SHP77 treated with DMSO at 0.1 percent for 48 hours (cell line): ENCODE results near the gene PKD2.

Experiments
- DNase-seq: peaks from one replicate; lab custom pipeline; 2025; lab: John Stamatoyannopoulos, UW

The PKD2 gene

GRCh38 chr4:88027611-88028608 lies 20.5 kb downstream of the PKD2 start:
- DNase-seq = no peak

- DNase-seq = no peak
Measured at GRCh38 chr4:88028946-88029345, 21.5 kb downstream of the PKD2 start.

- no peak for DNase-seq
Measured at GRCh38 chr4:88029556-88029955, 22.1 kb downstream of the PKD2 start.

- DNase-seq = no peak
Measured at GRCh38 chr4:88030565-88031310, 23.3 kb downstream of the PKD2 start.

GRCh38 chr4:88033309-88033708 lies 25.9 kb downstream of the PKD2 start:
- DNase-seq = no peak

DNA sequence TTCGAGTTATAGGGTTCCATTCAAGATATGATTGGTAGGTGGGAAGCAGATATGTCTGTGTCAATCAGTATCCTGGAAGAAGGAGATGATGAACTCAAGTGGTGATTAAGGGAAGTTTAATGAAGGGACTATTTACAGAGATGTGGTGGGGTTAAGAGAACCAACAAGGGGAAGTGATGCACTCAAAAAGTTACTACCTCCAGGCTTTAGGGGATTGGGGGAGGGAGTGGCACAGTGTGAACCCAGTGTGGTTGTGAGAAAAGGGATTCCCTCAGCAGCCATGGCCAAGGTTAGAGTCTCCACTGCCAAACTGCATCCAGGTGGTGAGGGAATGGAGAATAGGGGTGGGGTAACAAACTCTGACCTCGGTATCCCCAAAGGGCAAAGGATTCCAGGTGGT lies 27.9 kb downstream of the PKD2 start:
- no peak for DNase-seq

GRCh38 chr4:88037447-88037846 lies 30.0 kb downstream of the PKD2 start:
- no peak for DNase-seq

GRCh38 chr4:88037936-88038335 lies 30.5 kb downstream of the PKD2 start:
- DNase-seq = no peak

DNA sequence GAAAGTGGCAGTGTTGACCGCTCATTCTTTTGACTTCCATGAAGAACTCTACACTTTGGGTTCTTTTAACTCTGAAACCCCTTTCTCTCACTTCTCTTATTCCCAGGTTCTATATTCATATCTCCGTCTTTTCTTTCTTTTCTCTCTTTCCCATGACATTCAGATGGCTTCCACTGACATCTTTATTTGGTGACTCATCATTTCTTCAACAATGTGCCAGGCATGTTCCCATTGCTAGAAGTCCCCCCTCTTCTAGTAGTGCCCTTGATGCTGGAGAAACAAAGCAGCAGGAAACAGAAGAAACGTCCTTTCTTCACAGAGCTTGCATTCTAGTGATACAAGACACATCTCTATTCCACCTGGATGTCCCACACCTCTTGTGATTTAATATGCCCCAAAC lies 33.3 kb downstream of the PKD2 start:
- DNase-seq = no peak

- DNase-seq = no peak
Measured at GRCh38 chr4:88041626-88042025, 34.2 kb downstream of the PKD2 start.

DNA sequence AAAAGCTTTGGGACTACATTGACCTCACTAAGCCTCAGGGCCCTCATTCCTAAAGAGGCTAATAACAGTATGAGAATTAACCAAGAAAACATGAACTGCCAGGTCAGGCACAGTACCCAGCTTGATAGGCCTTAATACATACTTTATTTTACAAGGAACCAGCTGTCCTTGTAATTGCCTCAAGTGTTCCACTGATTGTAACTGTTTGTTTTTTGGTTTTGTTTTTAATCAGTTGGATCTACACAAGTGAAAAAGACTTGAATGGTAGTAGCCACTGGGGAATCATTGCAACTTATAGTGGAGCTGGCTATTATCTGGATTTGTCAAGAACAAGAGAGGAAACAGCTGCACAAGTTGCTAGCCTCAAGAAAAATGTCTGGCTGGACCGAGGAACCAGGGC lies 35.6 kb downstream of the PKD2 start:
- no peak for DNase-seq

DNA sequence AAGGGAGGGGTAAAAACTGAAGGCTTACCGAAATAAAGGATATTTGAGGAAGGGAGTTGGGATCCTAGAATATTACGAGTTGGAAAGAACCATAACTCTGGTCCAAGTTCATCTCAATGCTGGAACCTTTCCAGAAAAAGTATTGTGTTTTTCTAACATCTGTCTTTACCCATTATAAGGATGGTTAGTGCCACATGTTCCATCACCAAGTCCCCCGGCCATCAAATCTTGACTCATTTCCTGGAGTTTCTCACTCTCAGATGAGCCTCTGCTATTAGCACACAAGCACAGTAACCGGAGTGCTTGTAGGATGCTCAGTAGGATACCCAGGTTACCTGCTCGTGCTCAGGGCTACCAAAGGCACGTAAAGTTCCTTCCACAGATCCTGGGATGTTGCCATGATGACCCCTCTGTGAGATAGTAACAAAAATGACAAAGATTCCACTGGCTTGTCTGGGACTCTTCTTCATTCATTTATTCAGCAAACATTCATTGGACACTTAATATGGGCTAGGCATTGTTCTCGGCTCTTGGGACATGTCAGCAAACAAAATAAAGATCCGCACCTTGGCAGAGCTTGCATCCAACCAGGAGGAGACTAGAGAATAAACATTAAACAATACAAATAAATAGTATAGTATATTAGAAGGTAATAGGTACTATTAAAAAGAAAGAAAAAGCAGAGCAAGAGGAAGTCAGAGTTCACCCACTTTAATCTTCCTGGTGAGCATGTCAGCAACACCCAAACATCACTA lies 36.3 kb downstream of the PKD2 start:
- no peak for DNase-seq

GRCh38 chr4:88045021-88045420 lies 37.6 kb downstream of the PKD2 start:
- DNase-seq = no peak

DNA sequence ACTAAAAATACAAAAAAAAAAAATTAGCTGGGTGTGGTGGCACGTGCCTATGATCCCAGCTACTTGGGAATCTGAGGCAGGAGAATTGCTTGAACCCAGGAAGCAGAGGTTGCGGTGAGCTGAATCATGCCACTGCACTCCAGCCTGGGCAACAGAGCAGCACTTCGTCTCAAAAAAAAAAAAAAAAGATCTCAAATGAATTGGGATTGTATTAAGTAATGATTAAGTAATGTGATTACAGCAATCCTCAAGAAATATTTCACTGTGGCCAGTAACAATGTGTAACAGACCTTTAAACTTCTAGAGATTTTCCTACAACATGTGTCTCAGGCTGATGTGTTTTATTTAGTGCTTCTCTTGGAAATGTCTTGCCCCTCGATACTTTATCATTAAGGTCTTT lies 46.8 kb downstream of the PKD2 start:
- no peak for DNase-seq

GRCh38 chr4:88054901-88055300 lies 47.5 kb downstream of the PKD2 start:
- DNase-seq = no peak

- DNase-seq = no peak
Measured at GRCh38 chr4:88058295-88058694, 50.9 kb downstream of the PKD2 start.

DNA sequence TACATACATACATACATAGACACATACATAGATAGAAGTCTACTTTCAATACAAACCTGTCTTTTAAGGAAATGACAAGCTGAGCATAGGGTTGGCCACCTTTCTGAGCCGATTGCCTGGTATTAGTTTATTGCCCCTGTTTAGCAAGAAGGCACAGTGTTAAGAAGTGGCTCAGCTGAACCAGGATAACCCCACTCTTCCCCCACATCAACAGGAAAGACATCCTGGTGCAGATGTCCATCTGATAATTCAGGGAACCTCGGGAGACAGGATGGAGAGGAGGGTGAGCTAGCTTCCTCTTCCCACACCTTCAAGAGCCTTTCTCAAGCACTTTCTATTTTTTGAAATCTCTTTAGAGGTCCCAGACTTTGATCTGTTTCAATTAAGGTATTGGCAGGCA lies 52.3 kb downstream of the PKD2 start:
- no peak for DNase-seq

DNA sequence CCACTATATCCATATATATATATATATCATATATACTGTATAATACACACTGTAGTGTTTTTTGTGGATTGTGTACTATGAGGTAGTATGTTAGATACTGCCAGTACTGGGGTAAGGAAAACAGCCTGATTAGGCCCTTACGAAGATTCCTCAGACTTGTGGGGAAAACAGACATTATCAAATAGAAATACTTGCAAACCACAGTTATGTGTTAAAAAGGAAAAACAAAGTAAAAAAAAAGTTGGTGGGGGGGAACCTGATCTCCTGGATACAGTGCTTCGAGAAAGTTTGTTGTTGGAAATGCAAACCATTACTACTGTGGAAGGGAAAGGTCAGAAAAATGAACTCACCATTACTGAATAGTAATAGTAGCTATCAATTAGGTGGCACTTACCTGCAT lies 53.0 kb downstream of the PKD2 start:
- no peak for DNase-seq

DNA sequence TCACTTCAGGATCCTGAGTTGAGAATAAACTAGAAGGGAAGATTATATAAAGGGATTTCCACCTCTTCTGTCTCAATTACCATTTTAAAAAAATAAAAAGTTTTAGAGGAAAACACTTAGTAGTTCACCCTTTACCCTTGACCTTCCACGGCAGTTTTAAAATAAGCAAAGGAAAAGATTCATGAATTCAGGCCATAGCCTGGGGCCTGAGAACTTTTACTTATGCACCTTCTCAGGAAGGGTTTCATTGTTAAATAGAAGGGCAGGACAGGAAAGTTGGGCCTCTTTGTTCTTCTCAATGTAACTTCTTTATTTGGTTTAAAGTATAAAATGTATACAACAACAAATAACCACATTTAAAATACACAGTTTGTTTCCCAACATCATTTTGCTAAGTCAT lies 54.9 kb downstream of the PKD2 start:
- DNase-seq = no peak

DNA sequence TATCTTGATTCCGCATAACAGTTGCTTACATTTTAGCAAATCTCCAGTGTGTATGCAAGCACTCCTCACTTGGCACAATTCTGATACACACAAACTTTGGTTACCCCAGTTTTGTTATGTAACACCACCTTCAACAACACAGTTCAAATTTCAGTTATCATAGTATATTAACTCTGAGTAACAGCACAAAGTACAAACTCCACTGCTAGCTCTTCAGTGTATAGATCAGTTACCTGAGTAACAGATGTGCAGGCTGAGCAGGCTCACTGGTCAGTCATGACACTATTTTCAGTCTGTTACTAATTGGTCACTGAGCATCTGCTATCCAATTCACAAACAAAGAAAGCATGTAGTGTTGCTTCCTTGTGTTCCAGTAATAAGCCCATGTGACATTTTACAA lies 55.4 kb downstream of the PKD2 start:
- DNase-seq = no peak

- DNase-seq = no peak
Measured at GRCh38 chr4:88063634-88064296, 56.3 kb downstream of the PKD2 start.

DNA sequence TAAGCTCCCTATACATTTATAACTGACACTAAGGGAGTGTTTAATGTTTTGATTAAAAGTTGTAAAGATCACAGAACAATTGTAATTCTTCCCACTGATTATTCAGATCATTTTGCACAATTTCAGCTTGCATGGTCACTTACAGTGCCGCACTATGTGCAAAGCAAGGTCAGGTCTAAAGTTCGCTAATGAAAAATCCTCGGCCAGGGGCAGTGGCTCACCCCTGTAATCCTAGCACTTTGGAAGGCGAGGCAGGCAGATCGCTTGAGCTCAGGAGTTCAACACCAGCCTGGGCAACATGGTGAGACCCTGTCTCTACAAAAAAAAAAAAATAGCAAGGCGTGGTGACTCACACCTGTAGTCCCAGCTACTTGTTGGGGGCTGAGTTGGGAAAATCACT lies 57.0 kb downstream of the PKD2 start:
- DNase-seq = no peak
